NCI-H2196 (cell line): ENCODE results near the gene NR1H3.
A peak's percentile ranks its signal among the peaks of the same experiment; 100 is the strongest.

Experiments
- DNase-seq: peaks from one replicate; lab custom pipeline; 2025; ENCODE audit not compliant: unreplicated experiment; lab: John Stamatoyannopoulos, UW

The NR1H3 gene

DNA sequence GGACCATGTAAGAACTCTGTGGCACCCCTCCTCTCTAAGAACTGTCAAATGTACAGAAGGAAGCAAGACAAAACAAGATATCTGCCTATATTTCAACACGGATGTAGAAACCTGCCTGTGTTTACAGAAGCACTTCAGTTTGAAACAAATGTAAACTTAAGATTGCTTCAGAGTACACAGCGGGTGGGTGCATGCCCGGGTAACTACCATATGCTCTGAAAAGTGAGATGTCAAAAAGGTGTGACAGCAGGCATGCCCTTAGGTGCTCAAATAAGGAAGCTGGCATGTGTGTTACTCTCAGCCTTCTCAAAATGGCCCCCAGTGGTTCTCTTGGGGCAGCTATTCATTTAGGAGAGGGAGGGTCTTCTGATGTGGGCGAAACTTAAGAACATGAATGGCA lies 14.3 kb upstream of the NR1H3 start:
- DNase-seq, result peak; percentile 33

DNA sequence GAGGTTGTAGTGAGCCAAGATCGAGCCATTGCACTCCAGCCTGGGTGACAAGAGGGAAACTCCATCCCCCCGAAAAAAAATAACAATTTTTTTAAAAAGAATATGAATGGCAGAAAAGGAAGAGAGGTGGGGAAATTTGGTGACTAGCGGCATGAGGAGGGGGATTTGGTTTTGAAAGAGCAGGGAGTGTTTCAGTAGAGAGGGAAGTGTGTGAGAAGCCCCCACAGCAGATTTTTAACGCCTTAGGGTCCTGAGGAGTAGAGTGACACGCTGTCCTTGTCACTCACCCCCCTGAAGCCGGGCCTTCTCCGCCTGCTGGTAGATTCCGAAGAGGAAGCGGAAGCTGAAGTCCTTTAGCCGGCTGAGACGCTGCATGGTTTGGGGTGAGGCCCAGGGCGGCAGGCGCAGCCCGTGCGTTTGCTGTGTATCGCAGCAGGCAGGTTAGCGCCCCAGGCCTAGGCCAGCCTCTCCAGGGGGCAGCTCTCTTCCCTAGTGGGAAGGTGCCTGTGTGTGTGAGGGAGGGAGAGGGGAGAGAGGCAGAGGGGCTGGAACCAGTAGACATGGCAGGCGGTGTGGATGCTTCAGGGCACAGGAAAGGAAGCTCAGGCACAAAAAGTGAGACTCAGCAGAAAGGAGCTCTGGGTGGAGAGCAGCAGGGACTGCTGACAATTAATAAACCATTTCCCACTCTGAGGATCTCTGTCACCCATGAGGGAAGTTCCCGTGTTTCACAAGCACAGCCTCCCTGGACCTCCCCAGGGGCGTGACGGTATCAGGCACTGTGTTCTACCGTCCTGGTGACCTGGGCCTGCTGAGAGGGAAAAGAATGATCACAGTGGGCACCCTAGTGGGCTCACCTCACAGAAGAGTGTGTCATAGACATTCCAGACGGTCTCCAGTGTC lies 13.1 kb upstream of the NR1H3 start:
- no peak for DNase-seq

DNA sequence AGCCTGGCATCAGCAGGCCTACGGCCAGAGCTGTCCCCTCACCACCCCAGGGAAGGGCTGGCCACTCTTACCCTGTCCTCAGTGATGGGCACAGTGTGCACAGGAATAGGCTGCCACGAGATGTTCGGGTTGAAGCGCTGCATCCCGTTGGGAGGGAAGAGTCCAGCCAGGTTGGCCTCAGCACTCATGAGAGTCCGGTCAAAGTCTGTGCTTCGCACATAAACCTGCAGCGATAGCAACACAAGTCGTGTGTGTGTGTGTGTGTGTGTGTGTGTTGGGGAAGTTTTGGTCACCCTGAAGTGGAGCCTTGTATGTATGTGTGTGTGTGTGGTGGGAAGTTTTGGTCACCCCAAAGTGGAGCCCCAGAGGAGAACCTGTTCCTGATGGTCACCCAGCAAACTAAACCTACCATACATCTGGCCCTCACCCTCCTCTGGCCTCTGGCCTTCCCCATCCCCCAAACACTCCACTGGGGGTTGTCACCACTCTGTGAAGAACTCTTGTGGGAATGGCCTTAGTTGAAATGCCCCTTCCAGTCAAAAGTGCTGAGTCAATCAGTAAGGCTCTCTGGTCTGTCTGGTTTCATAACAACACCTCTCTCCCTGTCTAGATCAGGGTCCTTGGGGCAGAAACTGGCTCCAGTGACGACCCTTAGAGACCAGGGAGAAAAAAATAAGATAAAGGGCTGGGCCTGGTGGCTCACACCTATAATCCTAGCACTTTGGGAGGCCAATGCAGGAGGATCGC lies 12.0 kb upstream of the NR1H3 start:
- no peak for DNase-seq

DNA sequence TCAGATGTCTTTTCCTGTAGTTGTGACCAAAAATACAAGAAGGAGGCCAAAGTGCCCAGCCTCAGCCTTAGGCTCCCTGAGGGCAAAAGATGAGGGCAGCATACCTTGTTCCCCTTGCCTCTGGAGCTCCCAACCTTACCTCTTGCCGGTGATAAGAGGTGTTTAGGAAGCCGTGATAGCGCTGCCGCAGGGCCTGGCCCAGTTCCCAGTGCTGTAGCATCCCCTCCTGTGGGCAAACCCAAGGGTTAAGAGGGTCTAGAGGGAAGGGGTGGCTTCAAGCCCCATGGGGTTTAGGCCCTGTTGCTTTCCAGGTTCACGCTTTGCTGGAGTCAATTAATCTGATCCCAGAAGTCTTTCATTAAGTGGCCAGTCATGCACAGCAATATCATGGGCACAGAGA lies 10.3 kb upstream of the NR1H3 start:
- DNase-seq, result no peak

DNA sequence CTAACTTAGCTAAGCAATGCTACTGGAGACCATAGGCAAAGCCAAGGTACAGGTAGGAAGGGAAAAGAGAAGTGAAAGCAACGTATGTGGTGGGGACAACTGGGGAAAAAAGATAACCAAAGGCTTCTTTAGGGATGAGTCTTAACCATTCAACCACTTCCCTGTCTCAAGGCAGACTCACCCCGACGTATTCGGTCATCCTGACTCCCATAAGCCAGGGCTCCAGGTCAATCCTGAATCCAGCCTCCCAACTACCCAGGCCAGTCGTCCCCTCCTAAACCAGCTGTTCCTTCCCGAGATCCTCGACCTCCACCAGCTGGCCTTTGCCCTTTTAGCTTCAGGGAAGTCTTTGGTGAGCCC lies 9.5 kb upstream of the NR1H3 start:
- DNase-seq, result no peak

DNA sequence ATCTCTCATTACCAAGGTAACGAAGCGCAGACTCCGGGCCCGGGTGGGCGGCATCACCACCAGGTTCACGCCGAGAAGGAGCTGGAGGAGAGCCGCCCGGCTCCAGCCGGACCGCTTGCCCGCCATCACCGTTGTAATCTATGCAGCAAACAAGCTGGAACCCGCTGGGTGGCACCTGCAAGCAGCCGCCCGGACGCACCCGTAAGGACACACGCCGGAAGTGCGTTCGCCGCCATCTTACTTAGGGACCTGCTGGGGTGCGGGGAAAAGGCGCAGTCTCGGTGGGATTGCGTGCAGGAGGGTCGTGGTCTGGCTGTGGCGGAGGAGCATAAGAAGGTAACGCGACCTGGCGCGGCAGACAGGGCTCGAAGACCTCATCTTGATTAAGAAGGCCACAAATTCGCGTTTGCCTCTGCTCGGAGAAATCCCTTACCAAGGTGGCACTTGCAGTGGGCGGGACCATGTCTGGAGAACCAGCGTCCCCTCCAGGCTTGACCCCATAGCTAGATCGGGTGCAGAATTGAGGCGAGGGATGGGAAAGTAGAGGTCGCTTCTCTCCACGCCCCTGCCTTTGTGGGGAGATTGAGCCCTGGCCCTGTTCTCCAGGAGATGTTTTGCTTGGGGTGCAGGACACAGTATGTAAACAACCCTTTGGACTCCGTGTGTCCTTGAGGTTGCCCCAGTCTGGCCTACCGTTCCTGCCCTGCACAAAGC lies 9.0 kb upstream of the NR1H3 start, which contains the start of gene ACP2:
ACP2 (minus strand) TSS at position 151 of the 714 bp plus-strand sequence; CDS start at position 126, 25 bp downstream.
- DNase-seq, result peak; percentile 89

DNA sequence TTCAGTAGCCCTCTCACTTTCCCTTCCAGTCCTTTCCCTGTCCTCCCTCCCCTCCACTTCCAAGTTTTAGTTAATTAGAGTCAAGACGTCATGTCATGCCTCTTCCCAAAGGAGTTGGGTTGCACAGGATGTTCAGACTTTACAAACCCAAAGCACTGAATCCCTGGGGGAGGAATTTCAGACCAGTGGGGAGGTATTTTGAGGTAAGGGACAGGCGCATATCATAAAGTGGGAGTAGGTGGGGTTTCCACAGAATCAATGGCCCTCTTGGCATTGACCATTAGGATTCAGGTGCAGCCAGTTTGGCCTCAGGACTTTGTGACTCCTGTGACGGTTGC lies 8.4 kb upstream of the NR1H3 start:
- no peak for DNase-seq

DNA sequence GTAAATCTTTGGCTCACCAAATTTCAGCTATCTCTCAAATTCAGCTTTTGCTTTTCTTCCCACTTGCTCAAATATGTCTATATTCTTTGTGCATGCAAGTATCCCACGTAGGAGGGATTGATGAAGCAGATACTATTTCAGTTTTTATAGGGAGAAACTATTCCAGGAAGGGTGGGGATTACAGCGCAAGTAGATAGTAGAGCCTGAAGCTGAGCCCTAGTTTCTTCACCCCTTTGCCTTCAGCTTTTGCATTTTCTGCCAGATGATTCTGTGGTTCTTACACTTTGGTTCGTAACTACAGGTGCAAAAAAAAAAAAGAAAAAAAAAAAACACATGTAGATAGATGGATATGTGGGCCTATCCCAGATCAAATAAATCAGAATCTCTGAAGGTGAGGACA lies 6.0 kb upstream of the NR1H3 start:
- DNase-seq, result no peak

DNA sequence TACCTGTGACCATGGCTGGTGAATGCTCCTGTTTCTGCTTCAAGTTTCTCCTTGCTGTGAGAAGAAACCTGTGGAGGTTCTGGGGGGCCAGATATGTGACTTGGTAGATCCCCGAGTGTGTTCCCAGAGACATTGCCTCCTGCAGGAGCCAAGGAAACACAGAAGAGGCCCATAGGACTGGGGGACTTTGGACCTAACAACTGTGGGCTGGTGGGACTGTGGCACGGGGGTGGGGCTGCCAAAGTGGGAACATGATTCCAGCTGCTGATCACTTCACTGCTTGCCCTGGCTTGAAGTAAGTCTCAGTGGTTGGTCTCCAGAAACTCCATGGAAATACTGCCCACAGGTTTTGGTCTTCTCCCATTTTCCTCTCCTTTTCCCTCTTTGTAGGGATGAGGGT lies 4.1 kb upstream of the NR1H3 start:
- no peak for DNase-seq

DNA sequence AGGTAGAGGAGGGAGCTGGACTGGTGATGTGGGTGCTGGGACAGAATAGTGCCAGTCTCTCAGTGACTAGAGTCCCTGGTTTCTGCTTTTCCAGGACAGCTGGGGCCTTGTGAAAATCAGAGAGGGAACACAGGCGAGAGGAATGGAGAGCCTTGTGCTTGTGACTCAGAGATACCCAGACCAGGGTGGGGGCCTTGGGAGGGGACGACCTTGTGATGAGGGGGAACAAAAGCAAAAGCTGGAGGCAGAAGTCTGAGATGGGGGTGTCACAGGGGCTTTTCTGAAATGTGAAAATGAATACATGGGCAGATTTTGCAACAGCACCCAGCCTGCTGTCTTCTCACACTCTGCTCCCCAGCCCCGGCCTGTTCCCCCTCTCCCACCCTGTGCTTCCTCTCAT lies 3.4 kb upstream of the NR1H3 start:
- no peak for DNase-seq

DNA sequence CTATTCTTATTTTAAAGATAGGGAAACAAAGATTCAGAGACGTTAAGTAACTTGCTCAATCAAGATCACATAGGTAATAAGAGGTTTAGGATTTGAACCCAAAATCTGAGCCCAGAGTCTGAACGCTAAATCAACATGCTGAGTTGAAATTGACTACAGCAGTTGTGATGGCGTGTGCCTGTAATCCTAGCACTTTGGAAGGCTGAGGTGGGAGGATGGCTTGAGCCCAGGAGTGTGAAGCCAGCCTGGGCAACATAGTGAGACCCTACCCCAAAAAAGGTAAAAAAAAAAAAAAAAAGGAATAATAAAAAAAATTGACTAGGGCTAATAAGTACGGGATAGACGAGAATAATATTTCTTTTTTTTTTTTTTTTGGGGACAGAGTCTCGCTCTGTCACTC lies 1.4 kb upstream of the NR1H3 start:
- no peak for DNase-seq

DNA sequence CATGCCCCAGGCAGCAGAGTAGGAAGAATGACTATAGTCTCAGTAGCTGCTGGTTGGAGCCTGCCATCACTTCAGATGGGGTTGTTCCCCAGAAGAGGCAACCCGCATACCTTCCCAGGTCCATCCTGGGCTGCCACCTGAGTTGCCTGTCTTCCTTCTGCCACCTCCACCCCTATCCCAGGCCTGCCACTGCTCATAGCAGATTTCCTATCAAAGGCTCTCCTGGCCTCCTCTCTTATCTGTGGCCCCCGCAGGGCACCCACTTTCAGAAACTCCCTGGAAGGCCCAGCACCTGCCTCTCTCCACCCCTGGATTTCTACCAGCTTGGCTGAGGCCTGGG lies 649 bp upstream of the NR1H3 start:
- DNase-seq, result no peak

DNA sequence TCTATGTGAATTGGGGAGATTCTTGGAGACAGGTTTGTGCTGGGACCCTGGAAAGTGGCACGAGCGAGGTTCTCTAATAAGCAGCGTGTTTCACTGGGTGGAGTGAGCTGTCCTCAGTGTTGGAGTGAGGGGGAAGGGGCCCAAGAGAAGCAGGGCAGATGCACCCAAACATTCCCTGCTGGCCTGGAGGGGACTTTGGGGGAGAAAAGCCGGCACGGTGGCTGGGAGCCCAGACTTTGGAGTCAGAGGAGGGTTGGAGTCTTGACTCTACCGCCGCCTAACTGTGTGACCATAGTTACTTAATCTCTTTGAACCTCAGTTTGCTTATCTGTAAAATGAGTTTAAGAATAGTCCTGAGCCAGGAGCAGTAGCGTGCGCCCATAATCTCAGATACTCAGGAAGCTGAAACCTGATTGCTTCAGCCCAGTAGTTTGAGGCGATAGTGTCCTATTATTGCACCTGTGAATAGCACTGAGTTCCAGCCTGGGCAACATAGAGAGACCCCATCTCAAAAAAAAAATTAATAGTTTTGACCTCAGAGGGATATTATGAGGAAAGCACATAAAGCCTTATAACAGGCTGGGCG lies 614 bp downstream of the NR1H3 start:
- no peak for DNase-seq

DNA sequence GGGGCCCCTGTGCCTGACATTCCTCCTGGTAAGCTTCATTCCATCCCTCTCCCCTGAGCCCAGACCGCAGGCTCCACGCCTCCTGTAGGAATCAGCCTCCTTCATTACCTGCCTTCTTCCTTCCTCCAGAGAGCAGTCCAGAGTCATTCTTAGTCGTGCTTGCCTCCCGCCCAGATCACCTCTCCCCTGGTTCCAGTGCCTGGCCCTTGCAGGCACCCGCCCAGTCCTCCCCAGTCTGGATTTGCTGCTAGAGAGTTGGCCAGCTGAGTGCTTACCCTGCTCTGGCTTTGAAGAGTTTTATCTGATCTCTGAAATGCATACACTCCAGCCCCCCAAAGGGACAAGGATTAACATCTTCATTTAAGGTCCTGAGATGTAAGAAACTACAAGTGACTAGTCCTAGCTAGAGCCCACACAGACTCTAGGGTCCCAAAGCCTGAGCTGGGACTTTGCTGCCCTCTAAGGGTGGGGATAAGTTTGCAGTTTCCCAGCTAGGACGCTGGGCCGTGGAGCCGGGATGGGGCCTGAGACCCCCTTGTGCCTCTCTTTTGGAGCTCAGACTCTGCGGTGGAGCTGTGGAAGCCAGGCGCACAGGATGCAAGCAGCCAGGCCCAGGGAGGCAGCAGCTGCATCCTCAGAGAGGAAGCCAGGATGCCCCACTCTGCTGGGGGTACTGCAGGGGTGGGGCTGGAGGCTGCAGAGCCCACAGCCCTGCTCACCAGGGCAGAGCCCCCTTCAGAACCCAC lies 1.6 kb downstream of the NR1H3 start:
- peak; percentile 13 for DNase-seq

DNA sequence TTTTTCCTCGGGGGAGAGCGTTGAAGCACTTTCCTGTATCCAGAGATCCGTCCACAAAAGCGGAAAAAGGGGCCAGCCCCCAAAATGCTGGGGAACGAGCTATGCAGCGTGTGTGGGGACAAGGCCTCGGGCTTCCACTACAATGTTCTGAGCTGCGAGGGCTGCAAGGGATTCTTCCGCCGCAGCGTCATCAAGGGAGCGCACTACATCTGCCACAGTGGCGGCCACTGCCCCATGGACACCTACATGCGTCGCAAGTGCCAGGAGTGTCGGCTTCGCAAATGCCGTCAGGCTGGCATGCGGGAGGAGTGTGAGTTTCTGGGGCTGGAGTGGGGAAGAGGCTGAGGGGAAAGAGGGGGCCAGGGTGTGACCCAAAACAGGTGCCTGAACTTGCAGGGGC lies 2.6 kb downstream of the NR1H3 start:
- DNase-seq, result no peak

DNA sequence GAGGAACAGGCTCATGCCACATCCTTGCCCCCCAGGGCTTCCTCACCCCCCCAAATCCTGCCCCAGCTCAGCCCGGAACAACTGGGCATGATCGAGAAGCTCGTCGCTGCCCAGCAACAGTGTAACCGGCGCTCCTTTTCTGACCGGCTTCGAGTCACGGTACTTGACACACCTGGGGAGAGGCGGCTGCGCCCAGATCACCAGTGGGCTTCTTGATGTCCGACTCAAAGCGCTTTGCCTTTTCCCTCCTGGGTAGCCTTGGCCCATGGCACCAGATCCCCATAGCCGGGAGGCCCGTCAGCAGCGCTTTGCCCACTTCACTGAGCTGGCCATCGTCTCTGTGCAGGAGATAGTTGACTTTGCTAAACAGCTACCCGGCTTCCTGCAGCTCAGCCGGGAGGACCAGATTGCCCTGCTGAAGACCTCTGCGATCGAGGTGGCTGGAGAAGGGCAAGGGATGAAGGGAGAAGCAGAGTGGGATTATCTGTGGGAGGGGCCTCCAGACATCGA lies 3.5 kb downstream of the NR1H3 start:
- DNase-seq, result no peak

DNA sequence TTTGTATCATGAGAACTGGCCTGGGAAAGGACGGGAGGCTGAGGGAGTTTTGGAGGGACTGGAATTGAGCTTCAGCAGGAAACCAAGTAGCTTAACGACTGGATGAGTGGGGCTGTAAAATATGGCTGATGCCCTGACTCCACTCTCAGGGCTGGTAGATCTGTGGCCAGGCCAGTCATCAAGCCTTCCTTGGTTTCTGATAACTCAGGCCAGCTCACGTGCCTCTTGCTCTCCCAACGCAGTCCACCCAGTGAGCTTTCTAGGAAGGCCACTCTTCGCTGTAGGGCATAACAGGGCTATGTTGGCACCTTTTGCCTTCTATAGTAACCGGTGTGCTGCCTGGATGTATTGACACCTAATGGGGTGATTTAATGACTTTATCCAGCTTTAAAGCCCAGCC lies 6.3 kb downstream of the NR1H3 start:
- no peak for DNase-seq

DNA sequence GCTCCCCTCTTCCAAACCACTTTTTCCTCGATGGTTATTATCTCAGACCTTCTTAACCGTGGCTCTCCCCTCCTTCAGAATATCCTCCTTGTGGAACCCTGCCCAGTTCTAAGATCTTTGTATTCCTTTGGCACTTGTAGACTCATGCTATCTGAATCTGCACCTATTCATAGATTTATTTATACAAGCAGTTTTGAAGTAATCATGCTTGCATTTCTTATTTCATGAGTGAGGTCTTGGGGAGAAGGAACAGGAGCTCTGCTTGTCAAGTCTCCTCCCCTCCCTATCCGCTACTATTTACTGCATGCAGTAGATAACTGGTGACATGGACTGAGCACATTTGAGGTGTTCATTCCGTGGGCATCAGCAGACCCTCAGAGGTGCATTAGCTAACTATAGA lies 6.7 kb downstream of the NR1H3 start:
- no peak for DNase-seq

DNA sequence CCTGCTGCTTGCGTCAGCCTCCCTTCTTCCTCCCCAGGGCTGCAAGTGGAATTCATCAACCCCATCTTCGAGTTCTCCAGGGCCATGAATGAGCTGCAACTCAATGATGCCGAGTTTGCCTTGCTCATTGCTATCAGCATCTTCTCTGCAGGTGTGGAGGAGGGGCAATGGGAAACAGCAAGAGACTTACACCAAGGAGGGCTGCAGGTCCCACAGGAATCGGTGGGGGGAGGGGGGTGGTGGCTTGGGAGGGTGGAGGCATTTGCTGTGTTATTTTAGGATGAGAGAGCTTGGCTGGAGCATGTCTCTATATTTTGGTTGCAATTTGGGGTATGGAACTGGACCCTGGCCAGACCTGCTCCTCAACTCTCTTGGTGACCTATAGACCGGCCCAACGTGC lies 10.1 kb downstream of the NR1H3 start:
- no peak for DNase-seq

DNA sequence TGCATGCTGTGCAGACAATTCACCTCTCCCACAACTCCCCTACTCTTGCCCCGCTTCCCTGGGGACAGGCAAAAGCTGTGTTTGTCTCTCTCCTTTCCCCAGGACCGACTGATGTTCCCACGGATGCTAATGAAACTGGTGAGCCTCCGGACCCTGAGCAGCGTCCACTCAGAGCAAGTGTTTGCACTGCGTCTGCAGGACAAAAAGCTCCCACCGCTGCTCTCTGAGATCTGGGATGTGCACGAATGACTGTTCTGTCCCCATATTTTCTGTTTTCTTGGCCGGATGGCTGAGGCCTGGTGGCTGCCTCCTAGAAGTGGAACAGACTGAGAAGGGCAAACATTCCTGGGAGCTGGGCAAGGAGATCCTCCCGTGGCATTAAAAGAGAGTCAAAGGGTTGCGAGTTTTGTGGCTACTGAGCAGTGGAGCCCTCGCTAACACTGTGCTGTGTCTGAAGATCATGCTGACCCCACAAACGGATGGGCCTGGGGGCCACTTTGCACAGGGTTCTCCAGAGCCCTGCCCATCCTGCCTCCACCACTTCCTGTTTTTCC lies 10.7 kb downstream of the NR1H3 start:
- DNase-seq, result no peak
